ENCODE results near the gene CIB2.

The CIB2 gene

DNA sequence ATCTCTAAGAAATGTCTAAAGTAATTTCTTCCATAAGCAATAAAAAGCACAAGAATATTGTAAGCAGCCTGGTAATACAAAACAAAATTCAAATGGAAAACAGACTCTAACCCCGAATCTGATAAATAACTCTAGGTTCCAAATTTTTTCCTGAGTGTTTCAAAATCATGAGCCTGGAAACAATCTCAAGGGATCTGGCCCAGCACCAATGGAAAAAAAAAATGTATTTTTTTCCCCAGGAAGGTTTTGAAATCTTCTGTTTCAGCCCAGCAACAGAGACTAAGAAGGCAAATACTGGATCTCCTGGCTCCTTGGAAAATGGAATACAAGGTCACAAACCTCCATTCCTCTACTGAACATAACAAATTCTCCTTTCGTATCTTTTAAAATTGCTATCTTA is 66.7 kb downstream of the CIB2 start:
- DNase-seq: peak; percentile 59

- no peak for DNase-seq
These were observed 67.3 kb downstream of the CIB2 start for GRCh38 chr15:78063970-78064385.

DNA sequence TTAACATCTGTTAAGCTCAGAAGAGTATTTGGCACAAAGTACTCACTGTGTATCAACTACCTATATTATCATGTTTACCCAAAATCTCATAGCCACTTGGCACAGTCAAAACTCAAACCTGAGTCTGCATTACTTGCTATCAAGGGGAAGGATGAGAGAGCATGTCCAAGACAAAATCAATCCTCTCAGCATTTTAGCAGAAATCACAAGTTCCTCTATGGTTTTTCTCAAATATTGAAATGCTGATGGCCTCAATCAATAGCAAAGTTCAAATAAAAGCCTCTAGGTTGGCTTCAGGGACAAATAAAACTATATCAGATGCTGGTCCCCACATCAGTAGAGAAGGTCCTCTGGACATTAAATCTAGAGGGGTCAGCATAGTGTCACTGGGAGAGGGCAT is 68.0 kb downstream of the CIB2 start:
- DNase-seq: no peak

GRCh38 chr15:78061963-78062427 is 69.2 kb downstream of the CIB2 start:
- no peak for DNase-seq

- DNase-seq: no peak
These were observed 71.0 kb downstream of the CIB2 start for GRCh38 chr15:78060232-78060631.

- DNase-seq: no peak
These were observed 72.0 kb downstream of the CIB2 start for GRCh38 chr15:78059110-78059839.

GRCh38 chr15:78058401-78058935 is 72.8 kb downstream of the CIB2 start:
- DNase-seq: no peak

GRCh38 chr15:78057803-78058202 is 73.4 kb downstream of the CIB2 start:
- no peak for DNase-seq

- DNase-seq: no peak
These were observed 74.5 kb downstream of the CIB2 start for GRCh38 chr15:78056714-78057269.

DNA sequence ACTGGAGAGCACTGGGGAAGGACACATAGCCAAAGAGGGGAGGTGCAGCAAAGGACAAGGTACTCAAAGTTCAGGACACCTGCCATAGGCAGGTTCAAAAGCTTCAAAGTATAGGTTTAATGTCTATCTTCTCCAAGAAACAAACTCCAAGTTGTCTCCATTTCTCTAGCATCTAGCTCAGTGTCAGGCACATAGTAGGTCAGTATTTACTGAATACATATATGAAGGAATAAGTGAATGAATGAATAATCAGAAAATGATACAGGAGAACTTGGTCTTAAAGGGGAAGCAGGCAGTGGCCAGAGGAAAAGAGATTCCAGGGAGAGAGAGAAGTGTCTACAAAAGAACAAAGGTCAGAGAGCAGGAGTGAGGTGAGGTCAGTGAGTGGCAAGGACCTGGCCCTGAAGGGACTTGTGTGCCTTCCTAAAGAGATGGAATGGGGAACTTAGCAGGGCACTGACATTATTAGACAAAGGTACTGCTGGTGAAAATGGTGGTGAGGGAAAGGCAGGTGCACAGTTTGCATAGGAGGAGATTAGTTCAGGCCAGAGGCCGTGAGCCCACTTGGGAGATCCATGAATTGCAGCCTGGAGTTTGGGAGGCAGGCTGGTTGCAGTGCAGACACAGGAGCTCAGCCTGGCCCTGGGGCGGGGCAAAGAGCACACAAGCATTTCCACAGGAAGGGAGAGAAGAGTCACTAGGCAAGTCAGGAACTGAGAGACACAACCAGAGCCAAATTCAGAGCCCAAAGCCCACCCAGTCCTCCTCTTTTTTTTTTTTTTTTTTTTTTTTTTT is 75.1 kb downstream of the CIB2 start:
- DNase-seq: no peak

DNA sequence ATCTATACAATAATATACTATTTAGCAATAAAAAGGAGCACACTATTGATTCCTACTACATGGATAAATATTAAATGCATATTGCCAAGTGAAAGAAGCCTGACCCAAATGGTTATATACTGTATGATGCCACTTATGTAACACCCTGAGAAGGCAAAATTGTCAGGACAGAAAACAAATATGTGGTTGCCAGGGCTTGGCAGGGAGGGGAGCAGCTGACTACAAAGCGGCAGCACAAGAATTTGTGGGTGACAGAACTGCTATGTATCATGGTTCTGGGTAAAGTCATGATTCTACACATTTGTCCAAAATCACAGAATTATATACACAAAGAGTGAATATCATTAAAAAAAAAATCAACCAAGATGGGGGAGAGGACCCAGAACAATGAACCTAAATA is 76.3 kb downstream of the CIB2 start:
- DNase-seq: no peak

Measured in fibroblast of skin of right quadriceps (primary cell).